GM20000 (cell line): ENCODE results near the gene ZC3H13.

Experiments used
- DNase-seq: peaks from one replicate; pipeline ENCODE4 v3.0.0; 2012; ENCODE audit warnings: low spot score
- CTCF ChIP-seq: IDR thresholded peaks from 2 replicates; pipeline ENCODE4 v1.5.1; 2012; ENCODE audit warnings: mild to moderate bottlenecking, control low read depth; ENCODE audit errors: extremely low read depth, missing control alignments

Gene ZC3H13

DNA sequence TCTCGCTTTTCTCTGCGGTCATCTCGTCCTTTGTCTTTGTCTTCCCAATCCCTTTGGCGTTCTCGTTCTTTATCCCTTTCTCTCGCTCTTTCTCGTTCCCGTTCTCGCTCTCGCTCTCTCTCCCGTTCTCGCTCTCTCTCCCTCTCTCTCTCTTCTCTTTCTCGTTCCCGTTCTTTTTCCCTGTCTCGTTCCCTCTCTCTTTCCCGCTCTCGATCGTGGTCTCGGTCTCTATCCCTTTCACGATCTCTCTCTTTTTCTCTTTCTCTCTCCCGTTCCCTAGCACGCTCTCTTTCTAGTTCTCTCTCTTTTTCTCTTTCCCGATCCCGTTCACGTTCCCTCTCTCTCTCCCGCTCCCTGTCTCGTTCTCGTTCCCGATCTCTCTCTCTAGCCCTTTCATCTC, 77.2 kb downstream of the ZC3H13 start:
- no peak for DNase-seq
- TF ChIP-seq CTCF, result no peak

GRCh38 chr13:45974500-45974899, 78.0 kb downstream of the ZC3H13 start:
- no peak for DNase-seq
- no peak for TF ChIP-seq CTCF

DNA sequence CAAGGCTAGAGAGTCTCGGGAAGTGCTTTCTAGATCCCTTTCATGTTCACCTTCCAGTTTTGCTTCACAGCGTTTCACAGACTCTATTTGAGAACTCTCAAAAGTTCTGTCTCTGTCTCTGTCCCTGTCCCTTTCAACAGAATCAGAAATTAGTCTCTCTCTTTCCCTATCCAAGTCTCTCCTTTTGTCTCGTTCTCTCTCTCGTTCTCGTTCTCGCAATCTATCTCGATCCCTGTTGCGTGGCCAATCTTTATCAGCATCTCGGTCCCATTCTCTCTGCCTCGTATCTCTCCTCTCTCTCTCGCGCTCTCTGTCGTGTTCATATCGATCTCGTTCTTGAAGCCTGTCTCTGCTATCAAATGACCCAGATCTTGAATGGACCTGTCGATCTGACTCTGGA, 85.0 kb downstream of the ZC3H13 start:
- TF ChIP-seq CTCF, result no peak
- DNase-seq, result no peak

- no peak for DNase-seq
Observed at GRCh38 chr13:45966715-45967114, 85.8 kb downstream of the ZC3H13 start.

GRCh38 chr13:45961468-45961867, 91.1 kb downstream of the ZC3H13 start:
- TF ChIP-seq CTCF, result no peak
- DNase-seq, result no peak

More at GRCh38 chr13:45966715-45967114, 85.8 kb downstream of the ZC3H13 start:
- TF ChIP-seq CTCF, result no peak

GRCh38 chr13:45954836-45955800, 97.4 kb downstream of the ZC3H13 start:
- no peak for DNase-seq
- no peak for TF ChIP-seq CTCF

- no peak for DNase-seq
- TF ChIP-seq CTCF, result no peak
Observed at GRCh38 chr13:45953082-45953481, 99.5 kb downstream of the ZC3H13 start.
